NCI-H1930 (cell line): Measurements from ENCODE around the gene TRPC4AP.

ENCODE experiments used
- DNase-seq, 2 experiments: peaks; one replicate each; lab custom pipeline; 2025; lab: John Stamatoyannopoulos, UW

The TRPC4AP gene

GRCh38 chr20:34987288-34988190 is 105.1 kb downstream of the TRPC4AP start:
- DNase-seq = no peak

GRCh38 chr20:34986311-34987287 is 106.0 kb downstream of the TRPC4AP start:
- no peak for DNase-seq

- DNase-seq = no peak
Measured at GRCh38 chr20:34985461-34986310, 106.9 kb downstream of the TRPC4AP start.

- no peak for DNase-seq
Measured at GRCh38 chr20:34984756-34985261, 107.8 kb downstream of the TRPC4AP start.

GRCh38 chr20:34983995-34984735 is 108.4 kb downstream of the TRPC4AP start:
- no peak for DNase-seq

- DNase-seq = no peak
Measured at GRCh38 chr20:34983089-34983820, 109.4 kb downstream of the TRPC4AP start.

GRCh38 chr20:34982270-34983088 is 110.1 kb downstream of the TRPC4AP start:
- no peak for DNase-seq

GRCh38 chr20:34980543-34981233 is 111.9 kb downstream of the TRPC4AP start:
- no peak for DNase-seq

- no peak for DNase-seq
Measured at GRCh38 chr20:34979366-34980153, 113.0 kb downstream of the TRPC4AP start.

GRCh38 chr20:34978092-34978744 is 114.4 kb downstream of the TRPC4AP start:
- DNase-seq = no peak

GRCh38 chr20:34977365-34978091 is 115.1 kb downstream of the TRPC4AP start:
- DNase-seq = no peak

GRCh38 chr20:34976286-34976685 is 116.3 kb downstream of the TRPC4AP start:
- no peak for DNase-seq

GRCh38 chr20:34974246-34974645 is 118.4 kb downstream of the TRPC4AP start:
- DNase-seq = no peak

- no peak for DNase-seq
Measured at GRCh38 chr20:34971561-34972235, 120.9 kb downstream of the TRPC4AP start.

GRCh38 chr20:34970846-34971560 is 121.6 kb downstream of the TRPC4AP start:
- no peak for DNase-seq
